H9 (cell line): ENCODE results near the gene IGF2R. TPM values are rescaled to one million over a fixed set of nuclear protein-coding genes. Genes with fewer than 3 reads are reported as not detected.

Source experiments
- DNase-seq: peaks from one replicate; pipeline ENCODE4 v3.0.0-alpha.2; 2017
- H2AFZ ChIP-seq: one replicate; pipeline ENCODE4 v1.6.1; 2013; ENCODE audit warnings: mild to moderate bottlenecking, low read length, control low read depth, moderate library complexity
- H2AK5ac ChIP-seq: 2 replicates; pipeline ENCODE4 v1.6.1; 2013; ENCODE audit warnings: low read length, control low read depth, mixed read lengths; ENCODE audit not compliant: insufficient read length
- H2BK120ac ChIP-seq: one replicate; pipeline ENCODE4 v1.6.1; 2013; ENCODE audit warnings: low read depth, mild to moderate bottlenecking, low read length, control low read depth, inconsistent platforms; ENCODE audit not compliant: poor library complexity, severe bottlenecking
- H2BK12ac ChIP-seq: 2 replicates; pipeline ENCODE4 v1.6.1; 2013; ENCODE audit warnings: low read length, control low read depth, mixed read lengths, low read depth; ENCODE audit not compliant: insufficient read length
- H2BK15ac ChIP-seq: 2 replicates; pipeline ENCODE4 v1.6.1; 2013; ENCODE audit warnings: low read depth, low read length, control low read depth
- H2BK20ac ChIP-seq: one replicate; pipeline ENCODE4 v1.6.1; 2013; ENCODE audit warnings: low read depth, mild to moderate bottlenecking, low read length, control low read depth, inconsistent platforms; ENCODE audit not compliant: poor library complexity, severe bottlenecking
- H2BK5ac ChIP-seq: 2 replicates; pipeline ENCODE4 v1.6.1; 2013; ENCODE audit warnings: low read length, control low read depth, mixed read lengths; ENCODE audit not compliant: insufficient read length
- H3K14ac ChIP-seq: 2 replicates; pipeline ENCODE4 v1.6.1; 2013; ENCODE audit warnings: low read length, control low read depth; ENCODE audit not compliant: insufficient read depth
- H3K18ac ChIP-seq: 2 replicates; pipeline ENCODE4 v1.6.1; 2013; ENCODE audit warnings: low read depth, mild to moderate bottlenecking, mixed read lengths, low read length, control low read depth; ENCODE audit not compliant: insufficient read length
- H3K23ac ChIP-seq: 2 replicates; pipeline ENCODE4 v1.6.1; 2013; ENCODE audit warnings: low read length, control low read depth, mixed read lengths, low read depth; ENCODE audit not compliant: insufficient read length
- H3K23me2 ChIP-seq: 2 replicates; pipeline ENCODE4 v1.6.1; 2013; ENCODE audit warnings: low read depth, mild to moderate bottlenecking, mixed read lengths, low read length, control low read depth; ENCODE audit not compliant: insufficient read length, poor library complexity, severe bottlenecking
- H3K27ac ChIP-seq: 2 replicates; pipeline ENCODE4 v1.5.1; 2013; ENCODE audit warnings: low read length, control low read depth, mixed read lengths, low read depth; ENCODE audit not compliant: insufficient read length
- H3K27me3 ChIP-seq: 2 replicates; pipeline ENCODE4 v1.6.1; 2013; ENCODE audit warnings: low read length, control low read depth, inconsistent platforms; ENCODE audit not compliant: insufficient read depth
- H3K4ac ChIP-seq: 2 replicates; pipeline ENCODE4 v1.6.1; 2013; ENCODE audit warnings: low read depth, mild to moderate bottlenecking, control low read depth, inconsistent platforms, low read length, moderate library complexity
- H3K4me1 ChIP-seq: 2 replicates; pipeline ENCODE4 v1.6.1; 2013; ENCODE audit warnings: low read length, control low read depth, inconsistent platforms; ENCODE audit not compliant: insufficient read depth
- H3K4me2 ChIP-seq: 2 replicates; pipeline ENCODE4 v1.6.1; 2013; ENCODE audit warnings: low read length, control low read depth, mixed read lengths; ENCODE audit not compliant: insufficient read length, insufficient read depth
- H3K56ac ChIP-seq: 2 replicates; pipeline ENCODE4 v1.6.1; 2013; ENCODE audit warnings: low read depth, mild to moderate bottlenecking, mixed read lengths, low read length, control low read depth; ENCODE audit not compliant: insufficient read length
- H3K79me1 ChIP-seq: 2 replicates; pipeline ENCODE4 v1.6.1; 2013; ENCODE audit warnings: low read depth, mild to moderate bottlenecking, moderate library complexity, low read length, control low read depth, inconsistent platforms; ENCODE audit not compliant: insufficient read depth, poor library complexity, severe bottlenecking
- H3K79me2 ChIP-seq: 2 replicates; pipeline ENCODE4 v1.6.1; 2013; ENCODE audit warnings: low read length, control low read depth, inconsistent platforms; ENCODE audit not compliant: insufficient read depth
- H3K9ac ChIP-seq: 2 replicates; pipeline ENCODE4 v1.6.1; 2013; ENCODE audit warnings: low read length, control low read depth, mixed read lengths; ENCODE audit not compliant: insufficient read length; ENCODE audit errors: extremely low read depth
- H3K9me3 ChIP-seq: one replicate; pipeline ENCODE4 v1.6.1; 2013; ENCODE audit warnings: low read depth, low read length, inconsistent platforms; ENCODE audit not compliant: control insufficient read depth
- H3T11ph ChIP-seq: one replicate; pipeline ENCODE4 v1.6.1; 2013; ENCODE audit warnings: mild to moderate bottlenecking, low read length, control low read depth, inconsistent platforms
- H4K20me1 ChIP-seq: one replicate; pipeline ENCODE4 v1.6.1; 2013; ENCODE audit not compliant: control insufficient read depth, insufficient read length, insufficient read depth
- H4K5ac ChIP-seq: 2 replicates; pipeline ENCODE4 v1.6.1; 2013; ENCODE audit warnings: low read depth, mild to moderate bottlenecking, mixed read lengths, low read length, control low read depth; ENCODE audit not compliant: insufficient read length
- H4K8ac ChIP-seq: replicated peaks from 2 replicates; pipeline ENCODE4 v1.6.1; 2013; ENCODE audit warnings: low read length, control low read depth, mixed read lengths, low read depth; ENCODE audit not compliant: insufficient read length
- H4K91ac ChIP-seq: 2 replicates; pipeline ENCODE4 v1.6.1; 2013; ENCODE audit warnings: low read depth, mild to moderate bottlenecking, moderate library complexity, mixed read lengths, low read length, control low read depth; ENCODE audit not compliant: insufficient read length
- H3K27ac Mint-ChIP-seq, 3 experiments: 2 replicates in 2 of 3; 3 replicates in 1 of 3; pipeline ENCODE4 v1.8.0; 2020 to 2021; ENCODE audit warnings: mixed read lengths in 3 of 3, mild to moderate bottlenecking in 1 of 3, moderate library complexity in 1 of 3
- H3K27me3 Mint-ChIP-seq: 2 replicates; pipeline ENCODE4 v1.8.0; 2021; ENCODE audit warnings: low read depth, mild to moderate bottlenecking, moderate library complexity, mixed read lengths
- H3K36me3 Mint-ChIP-seq, 3 experiments: 2 replicates in 2 of 3; 3 replicates in 1 of 3; pipeline ENCODE4 v1.8.0; 2020 to 2021; ENCODE audit warnings: low read depth in 3 of 3, mixed read lengths in 3 of 3; ENCODE audit not compliant: insufficient read depth in 1 of 3
- H3K4me1 Mint-ChIP-seq, 2 experiments: 2 replicates each; pipeline ENCODE4 v1.8.0; 2020; ENCODE audit warnings: mixed read lengths in 2 of 2
- H3K4me3 Mint-ChIP-seq, 2 experiments: 2 replicates in 1 of 2; 3 replicates in 1 of 2; pipeline ENCODE4 v1.8.0; 2020 to 2021; ENCODE audit warnings: mild to moderate bottlenecking in 2 of 2, mixed read lengths in 2 of 2, moderate library complexity in 1 of 2
- H3K9me3 Mint-ChIP-seq, 2 experiments: 2 replicates in 1 of 2; 3 replicates in 1 of 2; pipeline ENCODE4 v1.8.0; 2020; ENCODE audit warnings: mild to moderate bottlenecking in 2 of 2, mixed read lengths in 2 of 2, moderate library complexity in 1 of 2
- CTCF ChIP-seq: fragments of 200-600 bp; sonication (generic); conservative IDR thresholded peaks from 3 replicates; pipeline ENCODE4 v1.8.0; 2021; ENCODE audit warnings: antibody characterized with exemption, mild to moderate bottlenecking
- WGBS: extraction: QIAGEN DNeasy Blood & Tissue Kit; methylation state at CpG from one replicate; pipeline ENCODE4 v1.1.7; 2013; ENCODE audit warnings: missing lambda C conversion rate, low lambda C conversion rate, mixed read lengths; ENCODE audit not compliant: insufficient read length; ENCODE audit errors: extremely low coverage; 5-methylcytosine and 5-hydroxymethylcytosine counted together
- total RNA-seq: library from RNA; stranded (reverse); gene quantifications from 2 replicates; pipeline ENCODE4 v1.2.1, GENCODE V29; 2021

The IGF2R gene
- total RNA-seq, 1 experiment from 2014 or later: 66.7 TPM

DNA sequence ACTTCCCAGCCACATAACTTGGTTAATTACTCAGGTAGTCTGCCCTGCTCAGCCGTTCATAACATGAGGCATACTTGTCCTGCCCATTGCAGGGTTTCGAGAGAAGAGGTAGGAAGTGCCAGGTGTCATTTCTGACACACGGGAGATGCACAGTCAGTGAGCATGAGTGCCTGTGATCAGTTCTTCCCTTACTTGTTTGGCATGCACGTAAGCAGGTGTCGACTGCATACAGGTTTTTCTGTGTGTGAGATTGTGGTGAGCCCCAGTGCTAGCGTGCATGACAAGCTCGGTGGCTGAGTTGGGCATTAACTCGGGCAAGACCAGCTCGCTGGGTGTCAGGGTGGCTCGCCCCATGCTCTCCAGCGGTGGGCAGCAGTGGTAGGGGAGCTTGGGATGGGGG is 101.5 kb downstream of the IGF2R start:
- H4K5ac ChIP-seq: no peak overlapping the region
- H3K9me3 Mint-ChIP-seq: no peaks in the 10 kb centered on the region
- no peaks in the 10 kb centered on the region for H3K4me1 ChIP-seq

More for the DNA sequence above, 101.5 kb downstream of the IGF2R start:
- Histone ChIP-seq H2BK12ac (no peak overlapping the region), H3K4ac (no peak overlapping the region), H3K14ac (no peak overlapping the region), H3K56ac (no peak overlapping the region), H3K4me2 (no peak overlapping the region), H3T11ph (no peak overlapping the region), H2BK20ac (no peak overlapping the region), H2AK5ac (no peak overlapping the region), H2AFZ (no peak overlapping the region), H2BK15ac (no peak overlapping the region), H4K8ac (no peak overlapping the region), H2BK5ac (no peak overlapping the region), H3K27me3 (no peaks in the 10 kb centered on the region), H3K9ac (no peak overlapping the region), H3K23ac (no peak overlapping the region), H3K18ac (no peak overlapping the region), H4K91ac (no peak overlapping the region), H3K27ac (no peak overlapping the region), H2BK120ac (no peak overlapping the region), H3K9me3 (no peaks in the 10 kb centered on the region), H4K20me1 (no peaks in the 10 kb centered on the region), H3K79me2 (no peaks in the 10 kb centered on the region), H3K79me1 (no peaks in the 10 kb centered on the region), H3K23me2 (no peaks in the 10 kb centered on the region)
- Mint-ChIP-seq H3K27ac (peak overlapping the region in 1 of 3 experiments; percentile 61; a peak in 1 of 7 replicates), H3K27me3 (no peaks in the 10 kb centered on the region), H3K4me1 (peaks cover 0 to 2% of the 10 kb centered on the region in 2 experiments; a peak in 1 of 4 replicates), H3K36me3 (peaks cover 60 to 88% (median 75%) of the 10 kb centered on the region in 3 experiments; a peak in 6 of 7 replicates), H3K4me3 (no peak overlapping the region)
- WGBS: no CpG with 5 or more reads among the region's 11 CpGs
- no peak for DNase-seq
- TF ChIP-seq CTCF: no peak
